ENCODE measurements around the gene WDR59. TPM values are rescaled to one million over a fixed set of nuclear protein-coding genes. Genes with fewer than 3 reads are reported as not detected.
"Not testable (repeated sequence)": the region's sequence is repeated elsewhere in the genome, so short reads cannot be mapped to it uniquely, and the experiment has no call there.

WDR59 gene
- polyA plus RNA-seq, 1 donor, result 66.8 TPM

- Histone ChIP-seq H3K27me3 (ENCODE audit: control insufficient read depth, insufficient read depth, low read length) (peaks cover 13% of the 10 kb centered on the region), H3K9me3 (ENCODE audit: control insufficient read depth, low read depth, low read length) (no peaks in the 10 kb centered on the region), H3K36me3 (ENCODE audit: control insufficient read depth, insufficient read depth, low read length) (peaks cover 3% of the 10 kb centered on the region), H3K27ac (ENCODE audit: low read length) (no peak overlapping the region), H3K4me3 (ENCODE audit: low read length) (peak overlapping the region; percentile 64), H3K4me1 (ENCODE audit: control insufficient read depth, insufficient read depth, low read length) (peaks cover 15% of the 10 kb centered on the region)
- WGBS (ENCODE audit: insufficient coverage, low lambda C conversion rate), result no CpG with 5 or more reads among the region's 44 CpGs
- no peak for DNase-seq
Measured at GRCh38 chr16:74999219-74999608, 14.3 kb upstream of the WDR59 start.

- Histone ChIP-seq H3K9me3 (ENCODE audit: control insufficient read depth, low read depth, low read length) (no peaks in the 10 kb centered on the region), H3K4me1 (ENCODE audit: control insufficient read depth, insufficient read depth, low read length) (peaks cover 18% of the 10 kb centered on the region), H3K27me3 (ENCODE audit: control insufficient read depth, insufficient read depth, low read length) (peaks cover 13% of the 10 kb centered on the region), H3K27ac (ENCODE audit: low read length) (peak within 1 kb of the TSS; percentile 44), H3K4me3 (ENCODE audit: low read length) (peak within 1 kb of the TSS; percentile 64), H3K36me3 (ENCODE audit: control insufficient read depth, insufficient read depth, low read length) (no peaks in the 10 kb centered on the region)
- peak; percentile 68 to 80 for DNase-seq
- no CpG with 5 or more reads among the region's 73 CpGs for WGBS (ENCODE audit: insufficient coverage, low lambda C conversion rate)
Measured at GRCh38 chr16:74998481-74999218, 13.7 kb upstream of the WDR59 start, which contains the start of gene ZNRF1. TSS of gene ZNRF1 (plus strand) at chr16:74999024. CDS start at chr16:74999672, 648 bp downstream.

DNA sequence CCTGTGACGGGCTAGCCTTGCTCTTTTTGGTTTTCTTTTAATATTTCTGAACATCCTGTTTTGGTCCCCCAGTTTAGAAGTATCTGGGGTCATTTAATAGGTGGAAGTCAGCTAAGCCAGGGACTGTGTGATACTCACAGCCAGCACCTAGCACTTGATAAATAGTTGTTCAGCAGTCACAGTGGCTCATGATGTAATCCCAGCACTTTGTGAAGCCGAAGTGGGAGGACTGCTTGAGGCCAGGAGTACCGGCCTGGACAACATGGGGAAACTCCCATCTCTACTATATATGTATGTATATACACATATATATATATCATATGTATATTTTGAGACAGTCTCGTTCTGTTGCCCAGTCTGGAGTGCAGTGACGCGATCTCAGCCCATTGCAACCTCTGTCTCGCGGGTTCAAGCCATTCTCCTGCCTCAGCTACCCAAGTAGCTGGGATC is 12.1 kb upstream of the WDR59 start:
- Histone ChIP-seq H3K4me1 (ENCODE audit: control insufficient read depth, insufficient read depth, low read length) (peaks cover 33% of the 10 kb centered on the region), H3K36me3 (ENCODE audit: control insufficient read depth, insufficient read depth, low read length) (no peaks in the 10 kb centered on the region), H3K4me3 (ENCODE audit: low read length) (no peak overlapping the region), H3K9me3 (ENCODE audit: control insufficient read depth, low read depth, low read length) (no peaks in the 10 kb centered on the region), H3K27me3 (ENCODE audit: control insufficient read depth, insufficient read depth, low read length) (peaks cover 13% of the 10 kb centered on the region), H3K27ac (ENCODE audit: low read length) (no peak overlapping the region)
- DNase-seq, result no peak
- WGBS (ENCODE audit: insufficient coverage, low lambda C conversion rate), result 93% methylated on average over 4 of the region's 8 CpGs

DNA sequence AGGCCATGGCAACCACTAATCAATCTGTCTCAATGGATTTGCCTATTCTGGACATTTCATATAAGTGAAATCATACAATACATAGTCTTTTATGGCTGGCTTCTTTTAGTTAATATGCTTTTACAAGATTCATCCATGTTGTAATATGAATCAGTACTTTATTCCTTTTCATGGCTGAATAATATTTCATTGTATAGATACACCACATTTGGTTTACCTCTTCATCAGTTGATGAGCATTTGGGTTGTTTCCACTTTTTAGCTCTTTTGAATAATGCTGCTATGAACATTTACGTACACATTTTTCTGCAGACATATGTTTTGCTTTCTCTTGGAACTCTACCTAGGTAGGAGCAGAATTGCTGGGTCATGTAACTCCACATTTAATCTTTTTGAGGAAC is 11.1 kb upstream of the WDR59 start:
- no CpG with 5 or more reads among the region's 1 CpG for WGBS (ENCODE audit: insufficient coverage, low lambda C conversion rate)
- Histone ChIP-seq H3K4me1 (ENCODE audit: control insufficient read depth, insufficient read depth, low read length) (peaks cover 41% of the 10 kb centered on the region), H3K9me3 (ENCODE audit: control insufficient read depth, low read depth, low read length) (no peaks in the 10 kb centered on the region), H3K4me3 (ENCODE audit: low read length) (no peak overlapping the region), H3K27ac (ENCODE audit: low read length) (no peak overlapping the region), H3K27me3 (ENCODE audit: control insufficient read depth, insufficient read depth, low read length) (peaks cover 13% of the 10 kb centered on the region), H3K36me3 (ENCODE audit: control insufficient read depth, insufficient read depth, low read length) (no peaks in the 10 kb centered on the region)
- DNase-seq, result no peak

GRCh38 chr16:74991593-74992403 is 6.9 kb upstream of the WDR59 start:
- Histone ChIP-seq H3K4me1 (ENCODE audit: control insufficient read depth, insufficient read depth, low read length) (peaks cover 26% of the 10 kb centered on the region), H3K27me3 (ENCODE audit: control insufficient read depth, insufficient read depth, low read length) (no peaks in the 10 kb centered on the region), H3K9me3 (ENCODE audit: control insufficient read depth, low read depth, low read length) (no peaks in the 10 kb centered on the region), H3K4me3 (ENCODE audit: low read length) (peak overlapping the region; percentile 5), H3K27ac (ENCODE audit: low read length) (peak overlapping the region; percentile 91), H3K36me3 (ENCODE audit: control insufficient read depth, insufficient read depth, low read length) (no peaks in the 10 kb centered on the region)
- peak; percentile 83 to 91 for DNase-seq
- no CpG with 5 or more reads among the region's 13 CpGs for WGBS (ENCODE audit: insufficient coverage, low lambda C conversion rate)

GRCh38 chr16:74991268-74991592 is 6.3 kb upstream of the WDR59 start:
- Histone ChIP-seq H3K9me3 (ENCODE audit: control insufficient read depth, low read depth, low read length) (no peaks in the 10 kb centered on the region), H3K27ac (ENCODE audit: low read length) (peak overlapping the region; percentile 91), H3K27me3 (ENCODE audit: control insufficient read depth, insufficient read depth, low read length) (no peaks in the 10 kb centered on the region), H3K4me3 (ENCODE audit: low read length) (no peak overlapping the region), H3K36me3 (ENCODE audit: control insufficient read depth, insufficient read depth, low read length) (no peaks in the 10 kb centered on the region), H3K4me1 (ENCODE audit: control insufficient read depth, insufficient read depth, low read length) (peaks cover 26% of the 10 kb centered on the region)
- WGBS (ENCODE audit: insufficient coverage, low lambda C conversion rate), result no CpG with 5 or more reads among the region's 5 CpGs
- DNase-seq, result peak in 1 of 2 donors; percentile 8

DNA sequence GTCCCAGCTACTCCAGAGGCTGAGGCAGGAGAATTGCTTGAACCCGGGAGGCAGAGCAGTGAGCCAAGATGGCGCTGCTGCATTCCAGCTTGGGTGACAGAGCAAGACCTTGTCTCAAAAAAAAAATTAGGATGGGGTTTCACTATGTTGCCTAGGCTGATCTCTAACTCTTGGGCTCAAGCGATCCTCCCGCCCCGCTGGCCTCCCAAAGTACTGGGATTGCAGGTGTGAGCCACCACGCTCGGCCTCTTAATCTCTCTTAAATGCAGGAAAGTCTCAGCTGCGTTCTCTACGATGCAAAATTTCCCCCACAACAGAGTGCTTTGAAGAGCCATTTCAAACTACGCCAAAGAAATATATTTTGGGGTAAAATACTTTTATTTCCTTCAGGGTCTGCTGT is 5.9 kb upstream of the WDR59 start:
- no peak overlapping the region for H3K27ac ChIP-seq (ENCODE audit: low read length)
- no peaks in the 10 kb centered on the region for H3K9me3 ChIP-seq (ENCODE audit: control insufficient read depth, low read depth, low read length)
- peaks cover 26% of the 10 kb centered on the region for H3K4me1 ChIP-seq (ENCODE audit: control insufficient read depth, insufficient read depth, low read length)
- no peak for DNase-seq
- no peaks in the 10 kb centered on the region for H3K36me3 ChIP-seq (ENCODE audit: control insufficient read depth, insufficient read depth, low read length)
- WGBS (ENCODE audit: insufficient coverage, low lambda C conversion rate), result no CpG with 5 or more reads among the region's 10 CpGs
- H3K27me3 ChIP-seq (ENCODE audit: control insufficient read depth, insufficient read depth, low read length), result no peaks in the 10 kb centered on the region
- H3K4me3 ChIP-seq (ENCODE audit: low read length), result no peak overlapping the region

DNA sequence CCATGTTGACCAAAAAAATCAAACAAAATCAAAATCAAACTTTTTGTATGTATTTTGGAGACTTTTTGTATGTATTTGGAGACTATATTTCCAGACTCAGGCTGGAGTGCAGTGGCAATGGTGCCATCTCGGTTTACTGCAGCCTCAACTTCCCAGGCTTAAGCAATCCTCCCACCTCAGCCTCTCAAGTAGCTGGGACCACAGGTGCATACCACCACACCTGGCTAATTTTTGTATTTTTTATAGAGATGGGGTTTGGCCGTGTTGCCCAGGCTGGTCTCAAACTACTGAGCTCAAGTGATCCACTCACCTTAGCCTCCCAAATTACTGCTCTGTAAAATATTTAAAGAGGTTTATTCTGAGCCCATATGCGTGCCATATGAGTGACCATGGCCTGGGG is 4.9 kb upstream of the WDR59 start:
- not testable (repeated sequence) for H3K27me3 ChIP-seq (ENCODE audit: control insufficient read depth, insufficient read depth, low read length); H3K36me3 ChIP-seq (ENCODE audit: control insufficient read depth, insufficient read depth, low read length); H3K4me3 ChIP-seq (ENCODE audit: low read length); H3K27ac ChIP-seq (ENCODE audit: low read length); DNase-seq; H3K9me3 ChIP-seq (ENCODE audit: control insufficient read depth, low read depth, low read length)
- no CpG with 5 or more reads among the region's 3 CpGs for WGBS (ENCODE audit: insufficient coverage, low lambda C conversion rate)
- H3K4me1 ChIP-seq (ENCODE audit: control insufficient read depth, insufficient read depth, low read length), result peaks cover 26% of the 10 kb centered on the region

- Histone ChIP-seq H3K27me3 (ENCODE audit: control insufficient read depth, insufficient read depth, low read length) (no peaks in the 10 kb centered on the region), H3K27ac (ENCODE audit: low read length) (no peak overlapping the region), H3K4me1 (ENCODE audit: control insufficient read depth, insufficient read depth, low read length) (peaks cover 9% of the 10 kb centered on the region), H3K4me3 (ENCODE audit: low read length) (no peak overlapping the region), H3K9me3 (ENCODE audit: control insufficient read depth, low read depth, low read length) (no peaks in the 10 kb centered on the region), H3K36me3 (ENCODE audit: control insufficient read depth, insufficient read depth, low read length) (no peaks in the 10 kb centered on the region)
- DNase-seq, result no peak
- 100% methylated on average over 1 of the region's 8 CpGs for WGBS (ENCODE audit: insufficient coverage, low lambda C conversion rate)
Measured at GRCh38 chr16:74987027-74987681, 2.2 kb upstream of the WDR59 start.

DNA sequence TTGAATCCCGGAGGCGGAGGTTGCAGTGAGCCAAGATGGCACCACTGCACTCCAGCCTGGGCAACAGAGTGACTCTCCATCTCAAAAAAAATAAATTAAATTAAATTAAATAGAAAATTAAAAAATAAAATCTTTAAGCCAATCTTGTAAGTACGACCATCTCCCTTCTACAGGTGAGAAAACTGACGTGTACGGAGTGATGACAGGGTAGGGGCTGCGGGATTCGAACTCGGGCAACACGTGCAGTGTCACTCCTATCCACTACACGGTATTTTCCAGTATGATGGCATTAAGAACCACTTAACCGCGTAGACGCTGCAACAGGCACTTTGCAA is 762 bp downstream of the WDR59 start:
- no CpG with 5 or more reads among the region's 13 CpGs for WGBS (ENCODE audit: insufficient coverage, low lambda C conversion rate)
- Histone ChIP-seq H3K27ac (ENCODE audit: low read length) (peak overlapping the region; percentile 55), H3K27me3 (ENCODE audit: control insufficient read depth, insufficient read depth, low read length) (no peaks in the 10 kb centered on the region), H3K4me3 (ENCODE audit: low read length) (peak overlapping the region; percentile 98), H3K4me1 (ENCODE audit: control insufficient read depth, insufficient read depth, low read length) (no peaks in the 10 kb centered on the region), H3K36me3 (ENCODE audit: control insufficient read depth, insufficient read depth, low read length) (no peaks in the 10 kb centered on the region), H3K9me3 (ENCODE audit: control insufficient read depth, low read depth, low read length) (no peaks in the 10 kb centered on the region)
- no peak for DNase-seq

Data from large intestine (tissue), 3 donors.